Measurements from ENCODE around the gene TM4SF18. TPM values are rescaled to one million over a fixed set of nuclear protein-coding genes. Genes with fewer than 3 reads are reported as not detected.
A peak's percentile ranks its signal among the peaks of the same experiment; 100 is the strongest.

The TM4SF18 gene
- total RNA-seq, 3 donors from 2014 or later, result 7.2 to 43.8 (median 25.9) TPM

DNA sequence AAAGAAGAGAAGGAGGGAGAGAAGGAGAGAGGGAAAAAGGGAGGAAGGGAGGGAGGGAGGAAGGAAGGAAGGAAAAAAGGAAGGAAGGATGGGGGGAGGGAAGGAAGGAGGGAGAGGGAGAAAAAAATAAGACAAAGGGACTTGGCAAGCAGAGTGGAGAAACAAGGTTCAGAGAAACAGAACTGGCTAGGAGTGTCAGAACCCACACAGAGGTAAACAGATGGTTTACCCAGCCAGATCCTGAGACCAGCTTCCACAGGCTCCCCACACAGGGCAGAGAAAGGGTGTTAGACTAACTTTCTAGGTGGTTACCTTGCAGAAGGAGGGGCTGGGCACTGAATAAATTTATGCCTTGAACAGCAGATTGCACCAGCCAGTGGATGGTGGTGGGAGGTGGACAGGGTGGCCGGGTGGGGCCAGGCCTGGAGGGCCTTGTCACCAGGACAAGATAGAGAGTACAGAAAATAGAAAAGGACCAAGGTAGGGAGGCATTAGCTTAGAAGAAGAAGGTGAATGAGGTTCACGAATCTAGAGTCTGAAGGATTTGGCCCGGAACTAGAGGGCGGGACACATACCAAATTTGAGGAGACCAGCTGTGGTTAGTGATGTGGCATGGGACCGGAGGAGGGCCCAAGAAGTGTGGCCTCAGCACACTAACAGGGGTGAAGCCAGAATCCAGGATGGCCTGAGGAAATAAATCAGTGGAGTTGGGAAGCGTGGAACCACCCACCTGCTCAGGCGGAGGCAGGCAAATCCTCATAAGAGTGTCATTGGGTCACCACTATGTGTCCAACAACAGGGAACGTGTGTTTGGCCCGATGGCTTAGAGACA lies 45.3 kb upstream of the TM4SF18 start:
- intact Hi-C loops (cut with DNase I; ENCODE audit: low total_unique reads), result loop anchor here (10.0 kb wide), 1 partner anchor 96 kb away; the partner anchor contains the start of gene TM4SF4
- no peaks in the 10 kb centered on the region for H3K4me1 ChIP-seq
- no peaks in the 10 kb centered on the region for H3K27me3 ChIP-seq
- H3K4me3 ChIP-seq, result peak overlapping the region in 2 of 3 donors; percentile 59 to 60
- DNase-seq (ENCODE audit: low spot score in 2 of 2), result no peak
- no peak for TF ChIP-seq POLR2A (IDR thresholded peaks at IDR 0.05)
- no peak for TF ChIP-seq CTCF (IDR thresholded peaks at IDR 0.05)
- peak in 1 of 3 donors; percentile 28 for TF ChIP-seq POLR2AphosphoS5 (IDR thresholded peaks at IDR 0.05)
- H3K9me3 ChIP-seq, result no peaks in the 10 kb centered on the region
- no peaks in the 10 kb centered on the region for H3K36me3 ChIP-seq
- peak overlapping the region; percentile 85 to 96 for H3K27ac ChIP-seq

GRCh38 chr3:149377408-149378364 lies 44.2 kb upstream of the TM4SF18 start, which contains the start of gene TM4SF1:
Gene TM4SF1, minus strand, starts transcription at chr3:149377649. Its CDS starts 102 bp downstream, at chr3:149377547.
- intact Hi-C loops (cut with DNase I; ENCODE audit: low total_unique reads), result loop anchor here (10.0 kb wide), 1 partner anchor 97 kb away; the partner anchor contains the start of gene TM4SF4
- Histone ChIP-seq H3K4me3 (peak within 1 kb of the TSS; percentile 36 to 60 (median 59)), H3K4me1 (no peaks in the 10 kb centered on the region), H3K27me3 (no peaks in the 10 kb centered on the region), H3K36me3 (no peaks in the 10 kb centered on the region), H3K27ac (peak within 1 kb of the TSS; percentile 85 to 96), H3K9me3 (no peaks in the 10 kb centered on the region)
- TF ChIP-seq CTCF (IDR thresholded peaks at IDR 0.05) (peak; percentile 29 to 59 (median 39)), POLR2A (IDR thresholded peaks at IDR 0.05) (peak; percentile 80), POLR2AphosphoS5 (IDR thresholded peaks at IDR 0.05) (peak; percentile 65 to 96 (median 96))
- DNase-seq (ENCODE audit: low spot score in 2 of 2), result peak; percentile 72 to 86

DNA sequence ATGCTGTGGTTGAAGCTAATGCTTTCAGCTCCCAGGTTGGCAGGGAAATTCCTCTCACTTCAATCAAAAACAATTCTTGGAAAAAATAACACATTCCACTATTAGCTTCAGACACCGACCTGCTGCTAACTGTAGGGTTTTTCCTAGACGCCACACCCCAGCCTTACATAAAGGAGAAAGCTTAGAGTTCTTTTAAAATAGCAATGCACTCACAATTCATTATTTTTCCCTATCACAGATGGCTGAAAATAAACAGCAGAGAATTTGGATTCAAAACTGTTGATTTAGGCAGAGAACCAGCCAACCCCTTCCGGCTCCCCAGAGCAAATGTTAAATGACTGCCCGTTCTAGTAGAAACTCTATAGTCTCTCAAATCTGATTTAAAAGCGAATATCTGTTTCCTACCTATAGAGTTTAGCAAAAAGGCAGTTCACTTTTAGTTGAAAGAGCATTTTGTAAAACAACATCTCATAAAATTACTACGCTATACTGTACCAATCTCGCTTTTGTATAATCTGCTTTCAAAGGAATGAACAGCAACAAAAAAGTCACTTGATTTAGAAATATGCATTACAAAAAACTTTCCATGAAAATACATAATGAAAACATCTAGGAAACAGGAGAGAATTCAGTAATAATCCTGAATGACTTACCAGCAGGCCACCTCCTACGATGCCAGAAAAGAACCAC lies 43.4 kb upstream of the TM4SF18 start:
- intact Hi-C loops (cut with DNase I; ENCODE audit: low total_unique reads), result loop anchor here (10.0 kb wide), 1 partner anchor 98 kb away; the partner anchor contains the start of gene TM4SF4
- Histone ChIP-seq H3K27me3 (no peaks in the 10 kb centered on the region), H3K36me3 (no peaks in the 10 kb centered on the region), H3K9me3 (no peaks in the 10 kb centered on the region), H3K27ac (peak overlapping the region; percentile 85 to 96), H3K4me3 (peak overlapping the region; percentile 36 to 60 (median 59)), H3K4me1 (peaks cover 0 to 1% of the 10 kb centered on the region in 2 donors)
- TF ChIP-seq CTCF (IDR thresholded peaks at IDR 0.05), result no peak
- TF ChIP-seq POLR2A (IDR thresholded peaks at IDR 0.05), result no peak
- TF ChIP-seq POLR2AphosphoS5 (IDR thresholded peaks at IDR 0.05), result no peak
- DNase-seq (ENCODE audit: low spot score in 2 of 2), result no peak

GRCh38 chr3:149375501-149376196 lies 42.2 kb upstream of the TM4SF18 start:
- TF ChIP-seq POLR2AphosphoS5 (IDR thresholded peaks at IDR 0.05) (peak; percentile 15 to 39 (median 24)), CTCF (IDR thresholded peaks at IDR 0.05) (peak in 2 of 3 donors; percentile 15 to 19), POLR2A (IDR thresholded peaks at IDR 0.05) (no peak)
- peaks cover 0 to 12% of the 10 kb centered on the region in 2 donors for H3K4me1 ChIP-seq

More at GRCh38 chr3:149375501-149376196, 42.2 kb upstream of the TM4SF18 start:
- intact Hi-C loops (cut with DNase I; ENCODE audit: low total_unique reads), result loop anchor here (10.0 kb wide), 1 partner anchor 99 kb away; the partner anchor contains the start of gene TM4SF4
- H3K27ac ChIP-seq, result peak overlapping the region; percentile 85 to 96
- H3K4me3 ChIP-seq, result peak overlapping the region; percentile 36 to 60 (median 59)
- H3K9me3 ChIP-seq, result no peaks in the 10 kb centered on the region
- H3K36me3 ChIP-seq, result no peaks in the 10 kb centered on the region
- no peak for DNase-seq (ENCODE audit: low spot score in 2 of 2)
- no peaks in the 10 kb centered on the region for H3K27me3 ChIP-seq

Measured in breast epithelium (tissue), 4 donors.